ENCODE measurements around the gene ZMYND11.

DNA sequence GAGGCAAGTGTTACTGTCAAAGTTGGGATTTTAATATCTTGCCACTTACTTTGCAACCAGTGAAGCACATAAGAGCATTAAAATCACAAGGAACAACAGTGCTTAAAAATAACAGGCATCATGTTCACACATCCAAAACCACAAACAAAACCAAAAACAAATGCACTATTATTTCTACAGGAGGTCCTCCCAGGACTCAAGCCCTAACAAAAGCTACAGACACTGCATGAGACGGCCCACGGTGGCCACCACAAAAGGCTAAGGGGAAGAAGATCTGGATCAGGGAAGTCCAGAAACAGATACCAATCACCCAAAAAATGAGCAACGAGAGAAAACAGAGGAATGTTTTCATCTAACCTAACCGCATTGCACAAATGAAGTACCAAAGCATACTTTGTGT is 158.4 kb downstream of the ZMYND11 start:
- no peak for TF ChIP-seq ZNF391 (tag by site-specific recombination; IDR thresholded peaks at IDR 0.05; ENCODE audit: borderline replicate concordance, low read depth)
- TF ChIP-seq, protein P1, sequence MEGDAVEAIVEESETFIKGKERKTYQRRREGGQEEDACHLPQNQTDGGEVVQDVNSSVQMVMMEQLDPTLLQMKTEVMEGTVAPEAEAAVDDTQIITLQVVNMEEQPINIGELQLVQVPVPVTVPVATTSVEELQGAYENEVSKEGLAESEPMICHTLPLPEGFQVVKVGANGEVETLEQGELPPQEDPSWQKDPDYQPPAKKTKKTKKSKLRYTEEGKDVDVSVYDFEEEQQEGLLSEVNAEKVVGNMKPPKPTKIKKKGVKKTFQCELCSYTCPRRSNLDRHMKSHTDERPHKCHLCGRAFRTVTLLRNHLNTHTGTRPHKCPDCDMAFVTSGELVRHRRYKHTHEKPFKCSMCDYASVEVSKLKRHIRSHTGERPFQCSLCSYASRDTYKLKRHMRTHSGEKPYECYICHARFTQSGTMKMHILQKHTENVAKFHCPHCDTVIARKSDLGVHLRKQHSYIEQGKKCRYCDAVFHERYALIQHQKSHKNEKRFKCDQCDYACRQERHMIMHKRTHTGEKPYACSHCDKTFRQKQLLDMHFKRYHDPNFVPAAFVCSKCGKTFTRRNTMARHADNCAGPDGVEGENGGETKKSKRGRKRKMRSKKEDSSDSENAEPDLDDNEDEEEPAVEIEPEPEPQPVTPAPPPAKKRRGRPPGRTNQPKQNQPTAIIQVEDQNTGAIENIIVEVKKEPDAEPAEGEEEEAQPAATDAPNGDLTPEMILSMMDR (tag by site-specific recombination; IDR thresholded peaks at IDR 0.05): no peak
- TF ChIP-seq, protein P2, sequence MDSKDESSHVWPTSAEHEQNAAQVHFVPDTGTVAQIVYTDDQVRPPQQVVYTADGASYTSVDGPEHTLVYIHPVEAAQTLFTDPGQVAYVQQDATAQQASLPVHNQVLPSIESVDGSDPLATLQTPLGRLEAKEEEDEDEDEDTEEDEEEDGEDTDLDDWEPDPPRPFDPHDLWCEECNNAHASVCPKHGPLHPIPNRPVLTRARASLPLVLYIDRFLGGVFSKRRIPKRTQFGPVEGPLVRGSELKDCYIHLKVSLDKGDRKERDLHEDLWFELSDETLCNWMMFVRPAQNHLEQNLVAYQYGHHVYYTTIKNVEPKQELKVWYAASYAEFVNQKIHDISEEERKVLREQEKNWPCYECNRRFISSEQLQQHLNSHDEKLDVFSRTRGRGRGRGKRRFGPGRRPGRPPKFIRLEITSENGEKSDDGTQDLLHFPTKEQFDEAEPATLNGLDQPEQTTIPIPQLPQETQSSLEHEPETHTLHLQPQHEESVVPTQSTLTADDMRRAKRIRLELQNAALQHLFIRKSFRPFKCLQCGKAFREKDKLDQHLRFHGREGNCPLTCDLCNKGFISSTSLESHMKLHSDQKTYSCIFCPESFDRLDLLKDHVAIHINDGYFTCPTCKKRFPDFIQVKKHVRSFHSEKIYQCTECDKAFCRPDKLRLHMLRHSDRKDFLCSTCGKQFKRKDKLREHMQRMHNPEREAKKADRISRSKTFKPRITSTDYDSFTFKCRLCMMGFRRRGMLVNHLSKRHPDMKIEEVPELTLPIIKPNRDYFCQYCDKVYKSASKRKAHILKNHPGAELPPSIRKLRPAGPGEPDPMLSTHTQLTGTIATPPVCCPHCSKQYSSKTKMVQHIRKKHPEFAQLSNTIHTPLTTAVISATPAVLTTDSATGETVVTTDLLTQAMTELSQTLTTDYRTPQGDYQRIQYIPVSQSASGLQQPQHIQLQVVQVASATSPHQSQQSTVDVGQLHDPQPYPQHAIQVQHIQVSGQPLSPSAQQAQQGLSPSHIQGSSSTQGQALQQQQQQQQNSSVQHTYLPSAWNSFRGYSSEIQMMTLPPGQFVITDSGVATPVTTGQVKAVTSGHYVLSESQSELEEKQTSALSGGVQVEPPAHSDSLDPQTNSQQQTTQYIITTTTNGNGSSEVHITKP (tag by site-specific recombination; IDR thresholded peaks at IDR 0.05): no peak
- TF ChIP-seq, protein P3, sequence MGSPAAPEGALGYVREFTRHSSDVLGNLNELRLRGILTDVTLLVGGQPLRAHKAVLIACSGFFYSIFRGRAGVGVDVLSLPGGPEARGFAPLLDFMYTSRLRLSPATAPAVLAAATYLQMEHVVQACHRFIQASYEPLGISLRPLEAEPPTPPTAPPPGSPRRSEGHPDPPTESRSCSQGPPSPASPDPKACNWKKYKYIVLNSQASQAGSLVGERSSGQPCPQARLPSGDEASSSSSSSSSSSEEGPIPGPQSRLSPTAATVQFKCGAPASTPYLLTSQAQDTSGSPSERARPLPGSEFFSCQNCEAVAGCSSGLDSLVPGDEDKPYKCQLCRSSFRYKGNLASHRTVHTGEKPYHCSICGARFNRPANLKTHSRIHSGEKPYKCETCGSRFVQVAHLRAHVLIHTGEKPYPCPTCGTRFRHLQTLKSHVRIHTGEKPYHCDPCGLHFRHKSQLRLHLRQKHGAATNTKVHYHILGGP (tag by site-specific recombination; IDR thresholded peaks at IDR 0.05): no peak
- TF ChIP-seq, protein P4, sequence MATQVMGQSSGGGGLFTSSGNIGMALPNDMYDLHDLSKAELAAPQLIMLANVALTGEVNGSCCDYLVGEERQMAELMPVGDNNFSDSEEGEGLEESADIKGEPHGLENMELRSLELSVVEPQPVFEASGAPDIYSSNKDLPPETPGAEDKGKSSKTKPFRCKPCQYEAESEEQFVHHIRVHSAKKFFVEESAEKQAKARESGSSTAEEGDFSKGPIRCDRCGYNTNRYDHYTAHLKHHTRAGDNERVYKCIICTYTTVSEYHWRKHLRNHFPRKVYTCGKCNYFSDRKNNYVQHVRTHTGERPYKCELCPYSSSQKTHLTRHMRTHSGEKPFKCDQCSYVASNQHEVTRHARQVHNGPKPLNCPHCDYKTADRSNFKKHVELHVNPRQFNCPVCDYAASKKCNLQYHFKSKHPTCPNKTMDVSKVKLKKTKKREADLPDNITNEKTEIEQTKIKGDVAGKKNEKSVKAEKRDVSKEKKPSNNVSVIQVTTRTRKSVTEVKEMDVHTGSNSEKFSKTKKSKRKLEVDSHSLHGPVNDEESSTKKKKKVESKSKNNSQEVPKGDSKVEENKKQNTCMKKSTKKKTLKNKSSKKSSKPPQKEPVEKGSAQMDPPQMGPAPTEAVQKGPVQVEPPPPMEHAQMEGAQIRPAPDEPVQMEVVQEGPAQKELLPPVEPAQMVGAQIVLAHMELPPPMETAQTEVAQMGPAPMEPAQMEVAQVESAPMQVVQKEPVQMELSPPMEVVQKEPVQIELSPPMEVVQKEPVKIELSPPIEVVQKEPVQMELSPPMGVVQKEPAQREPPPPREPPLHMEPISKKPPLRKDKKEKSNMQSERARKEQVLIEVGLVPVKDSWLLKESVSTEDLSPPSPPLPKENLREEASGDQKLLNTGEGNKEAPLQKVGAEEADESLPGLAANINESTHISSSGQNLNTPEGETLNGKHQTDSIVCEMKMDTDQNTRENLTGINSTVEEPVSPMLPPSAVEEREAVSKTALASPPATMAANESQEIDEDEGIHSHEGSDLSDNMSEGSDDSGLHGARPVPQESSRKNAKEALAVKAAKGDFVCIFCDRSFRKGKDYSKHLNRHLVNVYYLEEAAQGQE (tag by site-specific recombination; IDR thresholded peaks at IDR 0.05): no peak
- TF ChIP-seq, protein P5, sequence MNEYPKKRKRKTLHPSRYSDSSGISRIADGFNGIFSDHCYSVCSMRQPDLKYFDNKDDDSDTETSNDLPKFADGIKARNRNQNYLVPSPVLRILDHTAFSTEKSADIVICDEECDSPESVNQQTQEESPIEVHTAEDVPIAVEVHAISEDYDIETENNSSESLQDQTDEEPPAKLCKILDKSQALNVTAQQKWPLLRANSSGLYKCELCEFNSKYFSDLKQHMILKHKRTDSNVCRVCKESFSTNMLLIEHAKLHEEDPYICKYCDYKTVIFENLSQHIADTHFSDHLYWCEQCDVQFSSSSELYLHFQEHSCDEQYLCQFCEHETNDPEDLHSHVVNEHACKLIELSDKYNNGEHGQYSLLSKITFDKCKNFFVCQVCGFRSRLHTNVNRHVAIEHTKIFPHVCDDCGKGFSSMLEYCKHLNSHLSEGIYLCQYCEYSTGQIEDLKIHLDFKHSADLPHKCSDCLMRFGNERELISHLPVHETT (tag by site-specific recombination; IDR thresholded peaks at IDR 0.05): no peak
- TF ChIP-seq, protein P6, sequence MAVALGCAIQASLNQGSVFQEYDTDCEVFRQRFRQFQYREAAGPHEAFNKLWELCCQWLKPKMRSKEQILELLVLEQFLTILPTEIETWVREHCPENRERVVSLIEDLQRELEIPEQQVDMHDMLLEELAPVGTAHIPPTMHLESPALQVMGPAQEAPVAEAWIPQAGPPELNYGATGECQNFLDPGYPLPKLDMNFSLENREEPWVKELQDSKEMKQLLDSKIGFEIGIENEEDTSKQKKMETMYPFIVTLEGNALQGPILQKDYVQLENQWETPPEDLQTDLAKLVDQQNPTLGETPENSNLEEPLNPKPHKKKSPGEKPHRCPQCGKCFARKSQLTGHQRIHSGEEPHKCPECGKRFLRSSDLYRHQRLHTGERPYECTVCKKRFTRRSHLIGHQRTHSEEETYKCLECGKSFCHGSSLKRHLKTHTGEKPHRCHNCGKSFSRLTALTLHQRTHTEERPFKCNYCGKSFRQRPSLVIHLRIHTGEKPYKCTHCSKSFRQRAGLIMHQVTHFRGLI (tag by site-specific recombination; IDR thresholded peaks at IDR 0.05): no peak
